ENCODE data around the gene DIP2B.

- TF ChIP-seq SATB2 (CRISPR knock-in tag; IDR thresholded peaks at IDR 0.05) (no peak), RXRA (CRISPR knock-in tag; IDR thresholded peaks at IDR 0.05) (no peak), ZNF274 (CRISPR knock-in tag; IDR thresholded peaks at IDR 0.05) (no peak), ZNF776 (CRISPR knock-in tag; IDR thresholded peaks at IDR 0.05) (no peak), CTCF (CRISPR knock-in tag; IDR thresholded peaks at IDR 0.05) (no peak), BATF2 (CRISPR knock-in tag; IDR thresholded peaks at IDR 0.05) (no peak), WIZ (CRISPR knock-in tag; IDR thresholded peaks at IDR 0.05) (no peak), ZNF335 (CRISPR knock-in tag; IDR thresholded peaks at IDR 0.05) (no peak), ZFP41 (CRISPR knock-in tag; IDR thresholded peaks at IDR 0.05; ENCODE audit: borderline replicate concordance) (no peak), POLR2A (IDR thresholded peaks at IDR 0.05; ENCODE audit: insufficient read depth in 1 of 2, low read depth in 2 of 2, low read length in 2 of 2) (no peak), RAD21 (CRISPR knock-in tag; IDR thresholded peaks at IDR 0.05) (no peak), TARDBP (CRISPR knock-in tag; IDR thresholded peaks at IDR 0.05) (no peak), NFYB (CRISPR knock-in tag; IDR thresholded peaks at IDR 0.05) (no peak), EP300 (IDR thresholded peaks at IDR 0.05; ENCODE audit: low read depth in 2 of 2, low read length in 2 of 2) (no peak), EP300 (CRISPR knock-in tag; IDR thresholded peaks at IDR 0.05; ENCODE audit: borderline replicate concordance) (no peak)
These were observed 215.7 kb downstream of the DIP2B start for GRCh38 chr12:50720501-50720900.
